ENCODE data around the gene PNLIPRP3.

DNA sequence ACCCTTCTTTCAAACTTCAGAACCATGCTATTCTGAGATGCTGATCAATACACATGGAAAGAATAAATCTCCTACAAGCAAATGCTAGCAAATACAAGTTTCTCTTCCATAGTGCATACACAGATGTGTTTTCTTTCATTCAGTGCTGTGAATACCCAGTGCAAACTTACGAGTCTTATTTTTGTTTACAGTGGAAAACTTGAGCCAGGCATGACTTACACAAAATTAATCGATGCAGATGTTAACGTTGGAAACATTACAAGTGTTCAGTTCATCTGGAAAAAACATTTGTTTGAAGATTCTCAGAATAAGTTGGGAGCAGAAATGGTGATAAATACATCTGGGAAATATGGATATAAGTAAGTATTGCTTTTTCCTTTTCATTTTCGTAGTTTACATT, 48.8 kb downstream of the PNLIPRP3 start:
- TF ChIP-seq, protein P1, sequence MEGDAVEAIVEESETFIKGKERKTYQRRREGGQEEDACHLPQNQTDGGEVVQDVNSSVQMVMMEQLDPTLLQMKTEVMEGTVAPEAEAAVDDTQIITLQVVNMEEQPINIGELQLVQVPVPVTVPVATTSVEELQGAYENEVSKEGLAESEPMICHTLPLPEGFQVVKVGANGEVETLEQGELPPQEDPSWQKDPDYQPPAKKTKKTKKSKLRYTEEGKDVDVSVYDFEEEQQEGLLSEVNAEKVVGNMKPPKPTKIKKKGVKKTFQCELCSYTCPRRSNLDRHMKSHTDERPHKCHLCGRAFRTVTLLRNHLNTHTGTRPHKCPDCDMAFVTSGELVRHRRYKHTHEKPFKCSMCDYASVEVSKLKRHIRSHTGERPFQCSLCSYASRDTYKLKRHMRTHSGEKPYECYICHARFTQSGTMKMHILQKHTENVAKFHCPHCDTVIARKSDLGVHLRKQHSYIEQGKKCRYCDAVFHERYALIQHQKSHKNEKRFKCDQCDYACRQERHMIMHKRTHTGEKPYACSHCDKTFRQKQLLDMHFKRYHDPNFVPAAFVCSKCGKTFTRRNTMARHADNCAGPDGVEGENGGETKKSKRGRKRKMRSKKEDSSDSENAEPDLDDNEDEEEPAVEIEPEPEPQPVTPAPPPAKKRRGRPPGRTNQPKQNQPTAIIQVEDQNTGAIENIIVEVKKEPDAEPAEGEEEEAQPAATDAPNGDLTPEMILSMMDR (IDR thresholded peaks at IDR 0.05 in 8 of 11, conservative IDR thresholded peaks at IDR 0.05 in 3 of 11) = no peak
- TF ChIP-seq POLR2AphosphoS5 (IDR thresholded peaks at IDR 0.05) (no peak), POLR2A (IDR thresholded peaks at IDR 0.05) (no peak)

All from spleen (tissue), 7 donors.